ENCODE measurements around the gene GH1.
A peak's percentile ranks its signal among the peaks of the same experiment; 100 is the strongest.
"Not testable (repeated sequence)": the region's sequence is repeated elsewhere in the genome, so short reads cannot be mapped to it uniquely, and the experiment has no call there.

The GH1 gene

DNA sequence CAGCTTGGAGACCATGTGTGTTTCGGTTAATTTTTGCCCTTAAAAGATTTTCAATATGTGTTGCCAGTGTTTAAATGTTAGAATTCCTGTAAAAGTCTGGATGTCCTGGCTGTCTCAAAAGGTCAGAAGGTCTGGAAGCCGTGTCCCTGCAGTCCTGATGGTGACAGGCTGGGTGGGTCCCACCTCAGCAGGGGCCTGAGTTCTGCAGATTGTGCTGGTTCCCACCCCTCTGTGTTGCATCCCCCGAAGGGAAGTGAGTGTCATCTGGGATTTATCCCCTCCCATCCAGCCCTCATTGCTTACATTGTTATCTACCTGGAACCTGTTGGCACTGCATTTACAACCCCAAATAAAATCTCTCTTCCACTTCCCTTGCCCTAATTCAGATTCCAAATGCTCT is 24.6 kb downstream of the GH1 start:
- not testable (repeated sequence) for DNase-seq

DNA sequence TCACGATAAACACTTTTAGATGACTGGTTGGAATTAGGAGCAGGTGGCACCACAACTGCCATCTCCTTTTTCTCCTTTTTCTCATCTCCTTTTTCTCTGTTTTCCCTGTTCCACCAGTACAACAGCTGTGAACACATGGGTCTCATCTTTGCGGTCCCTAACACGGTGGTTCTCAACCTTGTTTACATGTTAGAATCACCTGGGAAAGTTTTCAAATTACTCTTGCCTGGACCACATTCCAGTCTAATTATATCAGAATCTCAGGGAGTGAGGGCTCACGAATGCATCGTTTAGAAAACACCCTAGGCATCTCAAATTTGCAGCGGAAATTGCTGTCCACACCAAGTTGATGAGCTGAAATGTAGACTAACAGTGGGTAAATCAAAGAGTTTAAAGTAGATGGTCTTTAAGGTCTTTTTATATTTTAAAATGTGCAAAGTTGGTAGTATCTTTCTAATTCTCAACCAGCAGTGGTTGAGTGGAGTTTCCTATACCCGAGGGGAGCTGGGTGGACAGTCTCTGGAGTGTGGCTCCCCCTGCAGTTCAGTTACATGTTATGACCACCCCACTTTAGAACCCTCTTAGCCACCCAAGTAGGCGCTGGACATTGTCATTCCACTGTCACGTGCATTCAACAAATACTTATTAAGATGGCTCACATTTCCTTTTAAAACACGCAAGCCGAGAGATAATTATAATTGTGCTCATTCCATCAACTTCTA is 26.2 kb downstream of the GH1 start:
- not testable (repeated sequence) for DNase-seq

DNA sequence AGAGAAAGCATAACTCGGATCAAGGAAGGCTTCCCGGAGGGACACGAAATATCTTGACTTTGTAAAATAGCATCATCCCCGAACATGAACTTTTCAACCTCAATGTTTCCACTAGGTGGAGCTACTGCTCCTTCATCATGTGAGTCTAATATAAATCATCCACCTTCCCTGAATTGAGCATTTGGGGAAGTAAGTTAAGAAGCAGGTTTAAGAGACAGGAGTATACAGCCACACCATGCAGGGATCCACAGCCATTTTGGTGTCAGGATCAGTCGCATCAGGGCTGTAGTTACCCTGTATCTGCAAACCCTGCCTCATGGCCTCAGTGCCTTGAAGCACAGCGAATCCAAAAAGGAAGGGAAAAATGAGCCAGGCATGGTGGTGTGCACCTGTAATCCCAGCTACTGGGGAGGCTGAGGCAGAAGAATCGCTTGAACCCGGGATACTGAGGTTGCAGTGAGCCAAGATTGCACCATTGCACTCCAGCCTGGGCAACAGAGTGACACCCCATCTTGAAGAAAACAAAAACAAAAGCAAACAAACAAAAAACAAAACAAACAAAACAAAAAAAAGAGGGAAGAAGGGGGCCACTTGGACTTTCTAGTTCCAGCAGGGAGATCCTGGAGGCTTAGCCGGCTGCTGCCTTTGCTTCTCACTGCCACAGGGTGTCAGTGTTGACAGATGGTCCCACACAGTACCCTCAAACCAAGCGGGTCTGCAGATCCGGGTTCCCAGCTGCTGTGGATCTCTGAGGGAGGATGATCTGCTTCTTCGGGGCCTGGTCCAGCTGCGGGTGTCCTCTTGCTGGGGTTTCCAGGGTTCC is 29.4 kb downstream of the GH1 start:
- DNase-seq, result peak; percentile 11 to 33

DNA sequence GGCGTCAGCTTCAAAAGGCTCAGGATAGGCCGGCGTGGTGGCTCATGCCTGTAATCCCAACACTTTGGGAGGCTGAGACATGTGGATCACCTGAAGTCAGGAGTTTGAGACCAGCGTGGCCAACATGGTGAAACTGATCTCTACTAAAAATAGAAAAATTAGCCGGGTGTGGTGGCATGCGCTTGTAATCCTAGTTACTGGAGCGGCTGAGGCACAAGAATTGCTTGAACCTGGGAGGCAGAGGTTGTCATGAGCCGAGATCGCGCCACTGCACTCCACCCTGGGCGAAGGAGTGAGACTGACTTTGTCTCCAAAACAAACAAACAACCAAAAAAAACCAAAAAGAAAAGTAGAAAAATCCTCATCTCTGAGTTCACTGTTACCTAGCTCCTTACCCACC is 33.5 kb downstream of the GH1 start:
- DNase-seq, result not testable (repeated sequence)

DNA sequence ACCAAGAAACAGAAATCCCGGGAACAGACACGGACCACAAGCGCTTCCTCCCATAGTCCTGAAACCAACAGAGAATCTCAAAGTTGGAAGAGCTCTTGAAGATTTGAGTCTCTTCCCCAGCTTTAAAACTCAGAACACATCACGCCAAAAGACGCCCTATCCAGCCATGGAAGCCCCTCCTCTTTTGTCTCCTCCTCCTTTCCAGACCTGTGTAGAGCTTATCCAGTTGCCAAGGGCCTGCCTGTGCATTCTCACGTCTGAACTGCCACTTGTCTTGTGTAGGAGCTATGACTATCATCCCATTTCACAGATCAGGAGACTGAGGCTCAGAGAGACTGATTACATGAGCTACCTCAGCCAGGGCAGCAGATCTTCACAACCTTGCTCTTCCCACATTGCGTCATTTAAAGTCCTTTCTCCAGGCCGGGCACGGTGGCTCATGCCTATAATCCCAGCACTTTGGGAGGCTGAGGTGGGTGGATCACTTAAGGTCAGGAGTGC is 36.0 kb downstream of the GH1 start:
- not testable (repeated sequence) for DNase-seq

DNA sequence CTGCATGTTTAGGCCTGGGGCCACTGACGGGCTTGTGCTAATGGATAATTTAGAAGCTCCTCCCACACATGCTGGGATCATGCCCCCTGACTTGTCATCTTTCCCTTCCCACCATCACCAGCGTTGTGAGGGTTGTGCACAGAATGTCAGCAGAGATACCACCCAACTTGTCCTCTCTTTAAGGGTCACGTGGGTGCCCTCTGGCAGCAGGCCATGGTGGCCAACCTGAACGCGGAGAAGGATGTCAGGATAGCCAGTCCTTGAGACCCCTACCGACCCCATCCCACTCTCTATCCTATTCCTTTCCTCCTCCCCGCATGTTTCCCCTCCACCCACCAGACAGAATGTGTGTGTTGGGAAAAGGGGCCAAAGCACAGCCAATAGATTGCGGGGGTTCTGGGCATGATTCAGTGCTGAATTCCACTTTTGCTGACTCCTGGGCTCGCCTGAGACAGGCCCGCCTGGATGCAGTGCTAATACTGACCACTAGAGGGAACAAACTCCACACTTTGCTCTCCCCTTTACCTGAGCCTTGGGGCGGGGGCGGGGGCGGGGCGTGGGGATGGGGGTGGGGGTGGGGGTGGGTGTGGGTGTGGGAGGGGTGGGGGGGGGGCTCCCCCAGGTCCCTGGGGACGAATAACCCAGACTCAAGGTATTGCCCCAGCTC is 36.6 kb downstream of the GH1 start, which contains the start of gene GH2:
TSS of gene GH2 (minus strand) at position 10 of the 667 bp plus-strand sequence. CDS start 143 bp downstream, outside the sequence.
- DNase-seq, result peak; percentile 55 to 68

DNA sequence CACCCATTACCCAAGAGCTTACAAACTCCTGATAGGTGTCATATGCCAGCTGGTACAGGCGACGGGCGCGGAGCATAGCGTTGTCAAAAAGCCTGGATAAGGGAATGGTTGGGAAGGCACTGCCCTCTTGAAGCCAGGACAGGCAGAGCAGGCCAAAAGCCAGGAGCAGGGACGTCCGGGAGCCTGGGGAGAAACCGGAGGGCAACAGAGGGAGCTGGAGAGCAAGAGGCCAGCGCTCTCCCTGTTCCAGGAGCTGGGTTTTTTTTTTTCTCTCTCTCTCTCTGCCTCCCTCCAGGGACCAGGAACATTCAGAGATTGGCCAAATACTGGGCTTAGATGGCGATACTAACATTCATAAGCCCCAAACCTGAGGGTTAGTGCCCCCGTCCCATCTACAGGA is 37.3 kb downstream of the GH1 start:
- not testable (repeated sequence) for DNase-seq

DNA sequence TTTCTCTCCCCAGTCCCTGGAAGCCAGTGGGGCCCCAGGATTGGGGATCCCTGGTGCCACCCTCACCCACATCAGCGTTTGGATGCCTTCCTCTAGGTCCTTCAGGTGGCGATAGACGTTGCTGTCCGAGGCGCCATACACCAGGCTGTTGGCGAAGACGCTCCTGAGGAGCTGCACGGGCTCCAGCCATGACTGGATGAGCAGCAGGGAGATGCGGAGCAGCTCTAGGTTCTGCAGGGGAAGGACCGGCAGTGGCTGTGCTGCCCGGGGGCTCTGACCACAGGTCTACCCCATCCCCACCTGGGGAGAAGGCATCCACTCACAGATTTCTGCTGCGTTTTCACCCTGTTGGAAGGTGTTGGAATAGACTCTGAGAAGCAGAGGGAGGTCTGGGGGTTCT is 37.9 kb downstream of the GH1 start:
- no peak for DNase-seq

DNA sequence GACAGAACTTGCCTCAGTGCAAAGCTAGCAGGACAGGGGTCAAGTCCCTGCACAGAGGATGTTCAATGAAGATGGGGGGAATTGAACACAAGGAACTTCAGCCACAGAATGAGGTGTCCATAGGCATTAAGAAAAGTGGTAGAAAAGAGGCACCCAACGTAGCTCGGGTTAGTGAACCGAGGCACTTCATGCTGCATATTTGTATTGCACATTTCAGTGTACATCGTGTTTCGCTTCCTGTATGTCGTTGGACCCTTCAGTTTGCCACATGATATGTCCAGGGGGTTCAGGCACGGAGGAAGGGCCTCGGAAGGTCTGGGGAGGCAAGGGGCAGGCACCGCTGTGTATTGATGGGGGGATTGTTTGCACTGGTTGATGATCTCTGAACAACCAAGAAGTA is 40.2 kb downstream of the GH1 start:
- DNase-seq, result not testable (repeated sequence)

DNA sequence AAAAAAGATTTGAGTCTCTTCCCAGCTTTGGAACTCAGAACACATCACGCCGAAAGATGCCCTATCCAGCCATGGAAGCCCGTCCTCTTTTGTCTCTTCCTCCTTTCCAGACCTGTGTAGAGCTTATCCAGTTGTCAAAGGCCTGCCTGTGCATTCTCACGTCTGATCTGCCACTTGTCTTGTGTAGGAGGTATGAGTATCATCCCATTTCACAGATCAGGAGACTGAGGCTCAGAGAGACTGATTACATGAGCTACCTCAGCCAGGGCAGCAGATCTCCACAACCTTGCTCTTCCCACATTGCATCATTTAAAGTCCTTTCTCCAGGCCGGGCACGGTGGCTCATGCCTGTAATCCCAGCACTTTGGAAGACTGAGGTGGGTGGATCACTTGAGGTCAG is 43.9 kb downstream of the GH1 start:
- not testable (repeated sequence) for DNase-seq

DNA sequence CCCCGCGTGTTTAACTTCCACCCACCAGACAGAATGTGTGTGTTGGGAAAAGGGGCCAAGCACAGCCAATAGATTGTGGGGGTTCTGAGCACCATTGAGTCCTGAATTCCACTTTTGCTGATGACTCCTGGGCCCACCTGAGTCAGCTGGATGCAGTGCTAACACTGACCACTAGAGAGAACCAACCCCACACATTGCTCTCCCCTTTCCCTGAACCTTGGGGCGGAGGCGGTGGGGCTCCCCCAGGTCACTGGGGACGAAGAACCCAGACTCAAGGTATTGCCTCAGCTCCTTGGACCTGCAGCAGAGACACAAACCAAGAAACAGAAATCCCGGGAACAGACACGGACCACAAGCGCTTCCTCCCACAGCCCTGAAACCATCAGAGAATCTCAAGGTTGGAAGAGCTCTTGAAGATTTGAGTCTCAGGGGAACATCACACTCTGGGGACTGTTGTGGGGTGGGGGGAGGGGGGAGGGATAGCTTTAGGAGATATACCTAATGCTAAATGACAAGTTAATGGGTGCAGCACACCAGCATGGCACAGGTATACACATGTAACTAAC is 44.5 kb downstream of the GH1 start:
- DNase-seq, result not testable (repeated sequence)

DNA sequence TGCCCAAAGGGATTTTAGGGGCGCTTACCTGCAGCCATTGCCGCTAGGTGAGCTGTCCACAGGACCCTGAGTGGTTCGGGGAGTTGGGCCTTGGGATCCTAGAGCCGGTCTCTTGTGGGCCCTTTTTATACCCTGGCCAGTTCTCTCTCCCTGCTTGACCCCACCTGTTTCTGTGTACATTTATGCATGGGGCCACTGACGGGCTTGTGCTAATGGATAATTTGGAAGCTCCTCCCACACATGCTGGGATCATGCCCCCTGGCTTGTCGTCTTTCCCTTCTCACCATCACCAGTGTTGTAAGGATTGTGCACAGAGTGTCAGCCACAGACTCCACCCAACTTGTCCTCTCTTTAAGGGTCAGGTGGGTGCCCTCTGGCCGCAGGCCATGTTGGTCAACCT is 45.1 kb downstream of the GH1 start, which contains the start of gene CSH2:
TSS of gene CSH2 (minus strand) at position 101 of the 400 bp plus-strand sequence. CDS start at position 38, 63 bp downstream.
- not testable (repeated sequence) for DNase-seq

DNA sequence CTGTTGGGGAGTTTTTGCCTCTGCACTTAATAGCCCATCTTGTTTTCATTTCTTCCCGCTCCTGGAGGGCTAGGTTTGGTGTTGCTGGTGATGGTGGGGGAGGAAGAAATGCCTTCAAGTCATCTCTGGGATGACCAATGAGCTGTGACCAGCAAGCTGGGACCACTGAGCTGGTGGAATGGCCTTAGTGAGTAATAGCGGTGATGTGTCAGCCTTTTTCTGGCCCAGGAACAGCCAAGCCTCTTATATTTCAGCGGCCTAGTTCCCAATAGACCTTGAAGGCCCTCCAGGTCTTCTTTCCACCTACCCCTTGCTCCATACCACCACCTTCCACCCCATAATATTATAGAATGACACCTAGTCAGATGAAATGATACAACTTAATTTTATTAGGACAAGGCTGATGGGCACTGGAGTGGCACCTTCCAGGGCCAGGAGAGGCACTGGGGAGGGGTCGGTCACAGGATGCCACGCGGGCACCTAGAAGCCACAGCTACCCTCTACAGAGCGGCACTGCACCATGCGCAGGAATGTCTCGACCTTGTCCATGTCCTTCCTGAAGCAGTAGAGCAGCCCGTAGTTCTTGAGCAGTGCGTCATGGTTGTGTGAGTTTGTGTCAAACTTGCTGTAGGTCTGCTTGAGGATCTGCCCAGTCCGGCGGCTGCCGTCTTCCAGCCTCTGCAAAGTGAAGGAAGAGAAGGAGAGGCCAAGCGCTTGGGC is 46.8 kb downstream of the GH1 start:
- DNase-seq, result not testable (repeated sequence)

DNA sequence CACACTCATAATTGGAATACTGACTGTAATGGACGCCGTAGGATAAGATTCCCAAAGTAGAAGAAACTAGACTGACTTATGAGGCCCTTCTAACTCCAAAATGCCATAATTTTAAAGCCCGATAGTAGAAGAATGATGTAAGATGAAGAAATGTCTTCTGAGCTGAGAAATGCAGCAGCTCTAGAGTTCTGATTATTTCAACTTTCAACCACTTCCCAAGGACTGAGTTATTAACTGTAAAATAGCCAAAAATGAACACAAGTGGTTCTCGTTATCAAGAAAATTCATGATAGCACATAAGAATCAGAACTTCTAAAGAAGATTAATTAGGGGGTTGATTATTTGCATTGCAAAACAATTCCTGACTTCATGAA is 48.4 kb downstream of the GH1 start:
- not testable (repeated sequence) for DNase-seq

DNA sequence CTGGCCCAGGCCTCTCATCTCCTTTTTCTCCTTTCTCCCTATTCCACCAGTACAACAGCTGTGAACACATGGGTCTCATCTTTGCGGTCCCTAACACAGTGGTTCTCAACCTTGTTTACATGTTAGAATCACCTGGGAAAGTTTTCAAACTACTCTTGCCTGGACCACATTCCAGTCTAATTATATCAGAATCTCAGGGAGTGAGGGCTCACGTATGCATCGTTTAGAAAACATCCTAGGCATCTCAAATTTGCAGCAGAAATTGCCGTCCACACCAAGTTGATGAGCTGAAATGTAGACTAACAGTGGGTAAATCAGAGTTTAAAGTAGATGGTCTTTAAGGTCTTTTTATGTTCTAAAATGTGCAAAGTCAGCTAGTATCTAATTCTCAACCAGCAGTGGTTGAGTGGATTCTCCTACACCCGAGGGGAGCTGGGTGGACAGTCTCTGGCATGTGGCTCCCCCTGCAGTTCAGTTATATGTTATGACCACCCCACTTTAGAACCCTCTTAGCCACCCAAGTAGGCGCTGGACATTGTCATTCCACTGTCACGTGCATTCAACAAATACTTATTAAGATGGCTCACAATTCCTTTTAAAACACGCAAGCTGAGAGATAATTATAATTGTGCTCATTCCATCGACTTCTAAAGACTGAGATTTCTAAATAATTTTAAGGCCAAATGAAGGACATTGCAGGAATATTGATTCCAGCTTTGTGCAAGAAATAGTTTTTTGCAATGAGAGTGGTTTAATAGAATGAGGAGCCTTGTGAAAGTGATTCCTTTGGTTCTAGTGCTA is 48.9 kb downstream of the GH1 start:
- DNase-seq, result not testable (repeated sequence)
